NCI-H1092 treated with DMSO at 0.1 percent for 48 hours (cell line): Measurements from ENCODE around the gene OTOG.
"Not testable (repeated sequence)": the region's sequence is repeated elsewhere in the genome, so short reads cannot be mapped to it uniquely, and the experiment has no call there.

ENCODE experiments used
- DNase-seq: peaks from one replicate; lab custom pipeline; 2025; lab: John Stamatoyannopoulos, UW

OTOG gene

DNA sequence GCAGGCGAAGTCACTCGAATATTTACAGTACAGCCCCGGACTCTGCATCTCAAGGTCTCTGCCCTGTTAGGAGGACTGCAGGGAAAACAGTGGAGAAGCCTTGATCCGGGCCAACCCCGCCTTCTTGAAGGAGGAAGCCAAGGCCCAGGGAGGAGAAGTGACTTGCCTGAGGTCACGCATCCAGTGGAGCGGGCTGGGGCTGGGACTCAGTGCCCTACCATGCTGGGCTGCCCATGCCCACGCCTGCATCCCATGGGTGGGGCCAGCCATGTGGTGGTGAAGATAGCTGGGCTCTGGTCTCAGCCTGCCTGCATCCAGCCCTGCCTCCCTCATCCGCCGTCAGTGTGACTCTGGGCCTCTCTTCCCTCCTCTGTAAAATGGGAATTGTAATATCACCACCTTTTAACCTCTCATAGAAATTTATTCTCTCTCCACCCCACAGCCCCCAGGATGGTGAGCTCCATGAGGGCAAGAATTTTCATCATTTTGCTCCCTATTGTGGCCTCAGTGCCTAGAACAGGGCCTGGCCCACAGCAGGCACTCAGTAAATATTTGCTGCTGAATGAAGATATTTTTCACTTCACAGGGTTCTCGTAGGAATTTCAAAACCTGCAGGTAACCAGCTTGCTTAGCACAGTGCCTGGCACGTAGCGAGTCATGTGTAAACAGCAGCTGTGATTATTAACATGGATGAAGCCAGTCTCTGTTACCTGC is 57.3 kb downstream of the OTOG start:
- no peak for DNase-seq

DNA sequence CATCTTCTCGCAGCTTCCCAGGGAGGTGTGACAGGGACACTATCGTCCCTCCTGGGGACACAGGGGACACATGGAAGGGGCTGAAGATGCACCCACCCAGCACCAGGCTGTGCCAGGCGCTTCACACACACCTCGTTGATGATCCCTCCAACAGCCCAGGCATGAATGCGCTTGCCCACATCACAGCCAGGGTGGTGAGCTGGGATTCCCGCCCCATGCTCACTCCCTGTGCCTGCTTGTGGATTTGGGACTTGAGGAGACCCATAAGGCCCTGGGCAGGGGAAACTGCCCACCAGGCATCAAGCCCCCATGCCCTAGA is 57.8 kb downstream of the OTOG start:
- no peak for DNase-seq

DNA sequence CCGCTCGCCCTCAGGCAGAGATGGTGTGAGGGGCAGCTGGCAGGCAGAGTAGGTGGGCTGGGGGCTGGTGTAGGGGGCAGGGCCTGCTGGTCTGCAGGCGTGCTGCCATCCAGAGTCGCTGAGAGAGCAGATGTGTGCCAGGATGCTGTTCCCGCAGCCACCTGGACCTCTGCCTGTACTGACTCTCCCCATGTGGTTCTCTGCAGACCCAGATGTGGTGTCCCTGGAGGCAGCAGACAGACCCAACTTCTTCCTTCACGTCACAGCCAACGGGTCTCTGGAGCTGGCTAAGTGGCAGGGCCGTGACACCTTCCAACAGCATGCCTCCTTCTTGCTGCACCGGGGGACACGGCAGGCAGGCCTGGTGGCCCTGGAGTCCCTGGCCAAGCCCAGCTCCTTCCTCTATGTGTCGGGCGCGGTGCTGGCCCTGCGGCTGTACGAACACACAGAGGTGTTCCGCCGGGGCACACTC is 58.6 kb downstream of the OTOG start:
- peak; percentile 8 for DNase-seq

DNA sequence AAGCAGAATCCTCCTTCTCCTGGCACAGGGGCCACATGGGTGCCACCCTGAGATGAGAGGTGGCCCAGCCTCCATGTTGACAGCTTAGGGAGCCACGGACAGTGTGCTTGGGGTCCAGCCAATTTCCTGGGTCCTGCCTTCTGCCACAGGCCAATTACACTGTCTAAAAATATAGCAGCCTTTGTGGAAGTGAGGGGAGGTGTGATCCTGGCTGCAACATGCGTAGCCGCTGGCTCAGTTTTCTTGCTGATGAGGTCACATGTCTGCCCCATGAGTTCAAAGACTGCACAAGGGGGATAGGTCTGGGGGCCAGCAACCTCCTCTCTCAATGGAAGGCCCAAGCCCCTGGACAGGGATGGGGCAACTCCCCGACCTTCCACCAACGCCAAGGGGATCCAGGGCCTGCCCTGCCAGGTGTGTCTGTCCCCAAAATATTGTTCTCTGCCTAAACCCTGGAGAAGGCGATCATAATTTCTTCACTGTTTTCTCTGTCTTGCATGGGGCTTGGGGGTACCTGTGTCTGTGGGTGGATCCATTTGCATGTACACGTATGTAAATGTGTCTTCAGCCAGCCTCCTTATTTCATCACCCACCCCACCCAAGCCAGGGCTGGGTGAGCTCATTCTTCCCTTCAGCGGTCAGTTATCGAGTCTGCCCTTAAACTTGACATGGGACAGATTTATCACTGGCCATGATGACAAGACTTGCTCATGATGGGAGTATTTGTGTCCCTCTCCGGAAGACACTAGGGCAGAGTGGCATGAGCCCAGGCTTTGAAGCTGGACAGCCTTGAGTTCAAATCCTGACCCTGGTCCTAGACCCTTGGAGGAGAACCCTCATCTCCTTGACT is 59.4 kb downstream of the OTOG start:
- DNase-seq: no peak

DNA sequence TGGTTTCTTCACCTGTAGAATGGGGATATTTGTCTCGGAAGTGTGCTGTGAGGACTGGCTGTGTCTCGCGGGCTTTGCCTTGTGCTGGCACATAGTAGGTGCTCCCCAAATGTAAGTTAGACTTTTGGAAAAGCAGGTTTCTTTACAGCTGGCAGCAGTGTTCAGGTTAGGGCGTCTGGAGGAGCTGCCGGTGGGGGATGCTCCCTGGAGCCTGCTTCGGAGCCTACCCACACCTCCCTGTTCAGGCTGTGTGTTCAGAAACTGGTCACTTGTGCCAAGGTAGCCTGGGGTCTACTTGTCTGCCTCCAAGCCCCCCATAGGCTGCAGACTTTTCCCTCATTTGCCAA is 60.0 kb downstream of the OTOG start:
- no peak for DNase-seq

DNA sequence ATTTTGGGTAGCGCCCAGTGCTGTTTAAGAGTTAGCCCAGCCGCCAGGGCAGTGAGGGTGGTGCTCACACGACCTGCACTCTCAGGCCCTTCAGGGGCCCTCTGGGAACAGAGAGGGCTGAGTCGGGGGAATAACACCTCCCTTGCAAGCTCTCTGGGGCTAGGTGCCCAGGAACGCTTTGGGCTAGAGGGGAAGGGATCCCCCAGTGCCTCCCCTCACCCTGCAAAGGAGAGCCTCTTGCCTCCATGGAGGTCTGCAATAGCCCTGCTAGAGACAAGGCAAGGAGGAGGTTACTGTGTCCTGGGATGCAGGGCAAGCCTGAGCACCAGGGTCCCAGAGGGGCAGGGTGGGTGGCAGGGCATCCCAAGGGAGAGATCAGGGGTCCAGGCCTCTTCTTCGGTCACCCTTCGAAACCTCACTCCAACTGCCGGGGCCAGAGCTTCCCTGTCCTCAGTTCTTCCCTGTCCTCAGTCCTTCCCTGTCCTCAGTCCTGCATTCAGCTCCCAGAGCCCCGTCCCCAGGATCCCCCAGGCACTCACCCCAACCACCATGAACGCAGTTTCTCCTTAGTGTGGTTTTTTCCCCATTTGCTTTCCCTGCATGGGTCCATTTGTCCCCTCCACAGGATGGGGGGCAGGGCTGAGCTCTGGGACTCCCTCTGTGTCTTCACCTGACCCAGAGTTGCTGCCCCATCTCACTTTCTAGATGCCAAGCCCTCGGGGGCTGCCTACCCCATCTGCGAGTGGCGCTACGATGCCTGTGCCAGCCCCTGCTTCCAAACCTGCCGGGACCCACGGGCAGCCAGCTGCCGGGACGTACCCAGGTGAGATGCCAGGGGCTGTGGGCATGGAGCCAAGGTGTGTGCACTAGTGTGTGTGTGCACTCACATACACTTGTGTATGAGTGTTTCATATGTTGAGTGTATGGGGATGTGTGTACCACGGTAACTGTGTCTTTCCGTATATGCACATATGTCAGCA is 60.8 kb downstream of the OTOG start:
- no peak for DNase-seq

DNA sequence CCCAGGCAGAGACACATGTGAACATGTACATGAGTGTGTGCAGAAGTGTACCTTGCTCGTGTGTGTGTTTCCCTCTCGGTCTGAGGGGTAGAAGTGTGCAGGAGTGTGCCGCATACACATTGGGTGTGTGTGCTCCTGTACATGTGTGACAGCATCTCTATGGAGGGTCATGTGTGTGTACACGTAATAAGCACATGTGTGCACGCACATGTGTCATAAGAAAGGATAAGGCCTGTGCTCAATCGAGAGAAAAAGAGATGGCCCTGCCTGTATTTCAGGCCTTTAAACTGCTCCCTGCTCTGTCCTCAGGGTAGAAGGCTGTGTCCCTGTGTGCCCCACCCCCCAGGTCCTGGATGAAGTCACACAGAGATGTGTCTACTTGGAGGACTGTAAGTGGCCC is 61.8 kb downstream of the OTOG start:
- no peak for DNase-seq

DNA sequence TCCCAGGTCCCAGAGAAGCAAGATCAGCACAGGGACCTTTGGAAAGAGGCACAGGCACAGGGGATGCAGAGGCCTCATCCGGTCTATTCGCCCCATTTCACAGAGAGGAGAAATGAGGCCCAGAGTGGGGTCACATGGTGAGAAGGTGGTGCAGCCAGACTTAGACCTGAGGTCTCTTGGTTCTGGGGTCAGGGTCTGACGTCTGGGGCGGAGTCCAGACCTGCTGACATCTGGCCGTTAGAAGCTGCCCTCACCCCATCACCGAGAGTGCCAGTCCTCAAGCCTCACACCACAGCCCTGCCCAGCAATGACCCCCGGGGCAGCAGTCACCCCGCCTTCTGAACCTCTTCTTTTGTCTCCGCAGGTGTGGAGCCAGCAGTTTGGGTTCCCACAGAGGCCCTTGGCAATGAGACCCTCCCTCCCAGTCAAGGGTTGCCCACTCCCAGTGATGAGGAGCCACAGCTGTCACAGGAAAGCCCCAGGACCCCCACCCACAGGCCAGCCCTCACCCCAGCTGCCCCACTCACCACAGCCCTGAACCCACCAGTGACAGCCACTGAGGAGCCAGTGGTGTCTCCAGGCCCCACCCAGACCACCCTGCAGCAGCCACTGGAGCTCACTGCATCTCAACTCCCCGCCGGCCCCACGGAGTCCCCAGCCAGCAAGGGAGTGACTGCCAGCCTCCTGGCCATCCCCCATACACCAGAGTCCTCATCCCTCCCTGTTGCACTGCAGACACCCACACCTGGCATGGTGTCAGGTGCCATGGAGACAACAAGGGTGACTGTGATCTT is 62.4 kb downstream of the OTOG start:
- no peak for DNase-seq

DNA sequence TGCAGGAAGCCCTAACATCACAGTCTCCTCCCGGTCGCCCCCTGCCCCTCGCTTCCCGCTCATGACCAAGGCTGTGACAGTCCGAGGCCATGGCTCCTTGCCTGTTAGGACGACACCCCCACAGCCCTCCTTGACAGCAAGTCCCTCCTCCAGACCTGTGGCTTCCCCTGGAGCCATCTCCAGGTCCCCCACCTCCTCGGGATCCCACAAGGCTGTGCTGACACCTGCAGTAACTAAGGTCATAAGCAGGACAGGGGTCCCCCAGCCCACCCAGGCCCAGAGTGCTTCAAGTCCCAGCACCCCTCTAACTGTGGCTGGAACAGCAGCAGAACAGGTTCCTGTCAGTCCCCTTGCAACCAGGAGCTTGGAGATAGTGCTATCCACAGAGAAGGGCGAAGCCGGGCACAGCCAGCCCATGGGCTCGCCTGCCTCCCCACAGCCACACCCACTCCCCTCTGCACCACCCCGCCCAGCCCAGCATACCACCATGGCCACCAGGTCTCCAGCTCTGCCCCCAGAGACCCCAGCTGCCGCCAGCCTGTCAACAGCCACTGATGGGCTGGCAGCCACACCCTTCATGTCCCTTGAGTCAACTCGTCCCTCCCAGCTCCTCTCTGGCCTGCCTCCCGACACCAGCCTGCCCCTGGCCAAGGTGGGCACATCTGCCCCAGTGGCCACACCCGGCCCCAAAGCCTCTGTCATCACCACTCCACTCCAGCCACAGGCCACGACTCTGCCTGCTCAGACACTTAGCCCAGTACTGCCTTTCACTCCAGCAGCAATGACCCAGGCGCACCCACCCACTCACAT is 63.2 kb downstream of the OTOG start:
- DNase-seq: no peak

DNA sequence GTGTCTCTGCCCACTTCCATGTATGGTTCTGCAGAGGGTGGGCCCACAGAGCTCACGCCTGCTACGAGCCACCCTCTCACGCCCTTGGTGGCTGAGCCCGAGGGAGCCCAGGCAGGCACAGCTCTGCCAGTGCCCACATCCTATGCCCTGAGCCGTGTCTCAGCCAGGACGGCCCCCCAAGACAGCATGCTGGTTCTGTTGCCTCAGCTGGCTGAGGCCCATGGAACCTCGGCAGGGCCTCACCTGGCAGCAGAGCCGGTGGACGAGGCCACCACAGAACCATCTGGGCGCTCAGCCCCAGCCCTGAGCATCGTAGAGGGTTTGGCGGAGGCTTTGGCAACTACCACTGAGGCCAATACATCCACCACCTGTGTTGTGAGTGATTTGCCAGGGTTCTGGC is 64.0 kb downstream of the OTOG start:
- no peak for DNase-seq

DNA sequence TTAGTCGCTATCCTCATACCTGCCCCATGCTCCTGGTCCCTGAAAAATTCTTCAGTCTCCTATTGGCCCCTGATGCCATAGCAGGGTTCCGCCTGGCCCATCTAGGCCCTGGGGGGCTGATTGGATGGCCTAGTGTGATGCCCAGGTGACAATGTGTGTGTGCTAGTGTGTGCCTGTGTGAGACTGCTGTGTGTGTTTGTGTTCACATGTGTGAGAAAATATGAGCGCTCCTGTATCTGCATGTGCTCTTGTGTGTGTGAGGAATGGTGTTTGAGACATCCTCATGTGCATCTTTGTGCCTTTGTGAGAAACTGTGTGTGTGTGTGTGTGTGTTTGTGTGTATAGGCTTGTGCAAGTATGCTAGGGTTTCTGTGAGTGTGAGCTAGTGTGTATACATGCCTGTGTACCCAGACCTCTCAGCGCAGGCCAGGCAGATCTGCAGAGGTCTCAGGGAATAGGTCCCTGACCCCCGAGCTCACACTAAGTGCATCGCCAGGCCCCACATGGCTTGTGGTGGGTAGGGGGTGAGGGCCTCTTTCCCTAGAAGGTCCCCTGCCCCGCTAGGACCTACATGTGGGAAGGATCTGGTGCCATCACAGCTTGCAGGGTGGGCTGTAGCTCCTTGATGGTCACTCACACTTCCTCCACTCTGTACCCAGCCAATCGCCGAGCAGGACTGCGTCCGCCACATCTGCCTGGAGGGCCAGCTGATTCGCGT is 64.6 kb downstream of the OTOG start:
- DNase-seq: no peak

DNA sequence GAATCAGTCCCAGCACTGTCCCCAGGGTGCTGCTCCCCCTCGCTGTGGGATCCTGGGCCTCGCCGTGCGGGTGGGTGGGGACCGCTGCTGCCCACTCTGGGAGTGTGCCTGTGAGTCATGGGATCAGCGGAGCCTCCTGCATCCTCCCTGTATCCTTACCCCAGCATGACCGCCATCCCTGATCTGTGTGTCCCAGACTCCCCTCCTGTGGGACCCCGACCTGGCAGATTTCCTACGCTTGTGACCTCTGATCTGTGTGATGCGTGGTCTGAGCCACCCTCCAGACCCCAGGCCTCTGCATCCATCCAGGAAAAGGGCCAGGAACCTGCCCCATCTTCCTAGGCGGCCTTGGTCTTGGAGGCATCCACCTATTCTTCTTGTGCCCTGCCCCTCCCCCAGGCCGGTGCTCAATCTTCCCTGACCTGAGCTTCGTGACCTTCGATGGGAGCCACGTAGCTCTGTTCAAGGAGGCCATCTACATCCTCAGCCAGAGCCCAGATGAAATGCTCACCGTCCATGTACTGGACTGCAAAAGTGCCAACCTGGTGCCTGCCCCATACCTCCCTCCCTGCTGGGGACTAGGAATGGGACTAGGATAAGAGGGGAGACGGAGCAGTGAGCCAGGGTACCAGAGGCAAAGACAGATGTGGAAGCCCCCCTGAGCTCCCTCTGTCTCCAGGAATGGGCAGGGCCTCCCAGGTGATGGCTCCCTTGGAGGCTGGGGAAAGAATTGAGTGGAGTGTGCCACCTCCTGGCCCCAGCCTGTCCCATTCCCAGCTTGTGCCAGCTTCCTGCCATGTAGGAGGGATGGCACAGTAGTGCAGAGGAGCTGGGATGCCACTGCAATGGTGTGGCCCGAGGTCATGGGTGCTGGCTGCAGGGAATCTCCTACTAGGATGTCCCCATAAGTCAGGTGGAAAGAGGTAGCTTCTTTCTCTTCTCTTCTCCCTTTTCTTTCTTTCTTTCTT is 65.4 kb downstream of the OTOG start:
- no peak for DNase-seq

DNA sequence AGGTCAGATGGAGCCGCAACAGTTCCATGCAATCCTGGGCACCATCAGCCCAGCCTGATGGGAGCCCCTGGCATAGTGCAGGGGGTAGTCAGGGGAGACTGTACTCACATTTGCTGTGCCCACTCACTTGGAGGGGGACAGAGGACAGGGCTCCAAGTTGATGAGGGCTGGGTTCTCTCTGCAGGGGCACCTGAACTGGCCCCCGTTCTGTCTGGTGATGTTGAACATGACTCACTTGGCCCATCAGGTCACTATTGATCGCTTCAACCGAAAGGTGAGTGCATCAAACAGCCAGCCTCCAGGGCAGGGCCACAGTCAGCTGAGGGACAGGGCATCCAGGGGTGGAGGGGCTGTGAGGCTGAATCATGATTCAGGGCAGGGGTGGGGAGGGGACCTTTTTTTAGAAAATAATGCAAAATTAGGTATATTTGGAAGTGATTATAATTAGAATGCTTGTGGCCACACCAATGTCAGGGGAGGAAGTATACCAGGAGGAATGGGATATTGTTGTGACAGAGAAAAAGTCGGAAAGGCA is 66.4 kb downstream of the OTOG start:
- no peak for DNase-seq

DNA sequence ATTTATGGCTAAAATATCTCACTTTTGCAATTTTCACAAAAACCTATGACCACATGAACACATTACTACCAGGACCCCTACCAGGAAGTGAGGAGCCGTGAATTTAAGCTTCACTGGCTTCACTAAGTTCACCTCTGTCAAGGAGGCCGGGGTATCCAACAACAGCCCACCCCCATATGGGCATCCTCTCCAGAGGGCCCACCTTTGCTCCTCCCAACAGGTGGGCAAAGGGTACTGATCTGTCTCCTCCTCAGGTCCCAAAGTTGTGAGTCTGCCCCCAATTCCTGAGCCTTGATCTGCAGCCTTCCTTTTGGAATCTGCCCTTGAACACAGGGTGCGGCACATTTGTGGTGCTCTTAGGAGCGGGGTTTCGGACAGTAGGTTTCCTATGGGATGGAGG is 66.9 kb downstream of the OTOG start:
- no peak for DNase-seq

DNA sequence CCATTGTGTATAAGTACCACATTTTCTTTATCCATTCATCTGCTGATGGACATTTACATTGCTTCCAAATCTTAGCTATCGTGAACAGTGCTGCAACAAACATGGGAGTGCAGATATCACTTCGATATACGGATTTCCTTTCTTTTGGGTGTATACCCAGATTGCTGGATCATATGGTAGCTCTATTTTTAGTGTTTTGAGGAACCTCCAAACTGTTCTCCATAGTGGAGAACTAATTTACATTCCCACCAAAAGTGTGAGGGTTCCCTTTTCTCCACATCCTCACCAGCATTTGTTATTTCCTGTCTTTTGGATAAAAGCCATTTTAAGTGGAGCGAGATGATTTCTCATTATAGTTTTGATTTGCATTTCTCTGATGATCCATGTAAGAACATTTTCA is 75.7 kb downstream of the OTOG start:
- not testable (repeated sequence) for DNase-seq

DNA sequence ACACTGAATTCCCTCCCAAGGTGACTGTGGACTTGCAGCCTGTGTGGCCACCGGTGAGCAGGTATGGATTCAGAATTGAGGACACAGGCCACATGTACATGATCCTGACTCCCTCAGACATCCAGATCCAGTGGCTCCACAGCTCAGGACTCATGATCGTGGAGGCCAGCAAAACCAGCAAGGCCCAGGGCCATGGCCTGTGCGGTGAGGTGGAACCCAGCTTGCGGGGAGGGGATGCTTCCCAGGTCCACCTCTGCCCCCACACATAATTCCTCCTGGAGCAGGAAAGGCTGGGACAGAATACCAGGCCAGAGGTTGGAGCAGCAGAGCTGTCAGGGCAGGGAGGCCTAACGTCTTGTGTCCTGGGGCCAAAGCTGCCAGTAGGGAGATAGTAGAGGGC is 82.1 kb downstream of the OTOG start:
- no peak for DNase-seq

DNA sequence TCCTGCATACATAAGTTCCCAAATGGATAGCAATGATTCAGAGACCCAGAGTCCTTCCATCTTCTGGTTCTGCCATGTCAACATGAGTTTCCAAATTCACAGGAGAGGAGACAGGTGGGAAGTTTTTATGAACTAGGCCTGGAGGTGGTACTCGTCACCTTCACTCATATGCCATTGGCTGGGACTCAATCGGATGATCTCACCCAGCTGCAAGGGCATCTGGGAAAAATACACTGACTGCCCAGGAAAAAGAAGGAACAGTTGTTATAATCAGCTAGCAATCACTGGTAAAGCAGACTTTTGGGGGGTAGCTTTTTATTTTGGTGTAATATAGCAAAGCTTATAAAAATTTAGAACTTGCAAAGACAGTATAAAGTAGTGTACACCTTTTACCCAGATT is 83.9 kb downstream of the OTOG start:
- DNase-seq: no peak

DNA sequence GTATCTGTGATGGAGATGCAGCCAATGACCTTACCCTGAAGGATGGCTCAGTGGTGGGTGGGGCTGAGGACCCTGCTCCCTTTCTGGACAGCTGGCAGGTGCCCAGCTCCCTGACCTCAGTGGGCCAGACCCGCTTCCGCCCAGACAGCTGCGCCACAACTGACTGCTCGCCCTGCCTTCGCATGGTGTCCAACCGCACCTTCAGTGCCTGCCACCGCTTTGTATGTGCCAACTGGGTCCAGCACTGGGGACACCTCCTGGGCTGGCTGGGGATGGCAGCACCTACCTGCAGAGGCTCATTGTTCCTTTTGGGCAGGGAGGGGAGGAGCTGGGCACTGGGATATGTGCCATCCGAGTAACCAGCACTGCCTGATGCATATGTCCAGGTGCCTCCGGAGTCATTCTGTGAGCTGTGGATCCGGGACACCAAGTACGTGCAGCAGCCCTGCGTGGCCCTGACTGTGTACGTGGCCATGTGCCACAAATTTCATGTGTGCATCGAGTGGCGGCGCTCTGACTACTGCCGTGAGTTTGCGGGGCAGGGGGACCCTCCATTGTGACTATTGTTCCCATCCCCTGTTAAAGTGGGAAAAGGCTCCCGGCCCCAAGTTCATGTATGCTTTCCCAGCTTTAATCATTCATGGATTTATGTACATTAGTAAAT is 84.8 kb downstream of the OTOG start:
- no peak for DNase-seq
